Uterine smooth muscle cell (primary cell): ENCODE measurements around the gene AQP3. TPM values are rescaled to one million over a fixed set of nuclear protein-coding genes. Genes with fewer than 3 reads are reported as not detected.

ENCODE experiments used
- total RNA-seq: library from RNA; depleted of rRNA; stranded (reverse); fragments of >200 nt; gene quantifications from 2 replicates; pipeline ENCODE4 v1.2.3, GENCODE V29; 2014

Gene AQP3
- total RNA-seq = 0.89 and 1.00 TPM in 2 replicates

GRCh38 chr9:33446946-33447798 lies at the start of gene AQP3:
TSS of gene AQP3 (minus strand) at chr9:33447593. CDS start at chr9:33447530, 63 bp downstream.

GRCh38 chr9:33473643-33474352 lies 26.4 kb upstream of the AQP3 start, which contains the start of gene NOL6:
TSS of gene NOL6 (minus strand) at chr9:33473924. CDS start at chr9:33473842, 82 bp downstream.

GRCh38 chr9:33402371-33402770 lies 45.0 kb downstream of the AQP3 start, which contains the start of gene AQP7:
TSS of gene AQP7 (minus strand) at chr9:33402568. CDS start at chr9:33401262, 1,306 bp downstream.

Other genes with a start within 250 kb of the AQP3 start
- not detected in 2 replicates for gene SPINK4, start 207.4 kb downstream of the AQP3 start, total RNA-seq
- 20.5 and 21.8 TPM in 2 replicates for gene BAG1, start 182.9 kb downstream of the AQP3 start, total RNA-seq
- 119 and 130 TPM in 2 replicates for gene CHMP5, start 182.5 kb downstream of the AQP3 start, total RNA-seq
- 23.9 and 25.2 TPM in 2 replicates for gene NFX1, start 157.1 kb downstream of the AQP3 start, total RNA-seq
- under 0.01 TPM in 1 of 2 replicates, not detected in the other for gene AQP7, start 45.0 kb downstream of the AQP3 start, total RNA-seq
- 25.2 and 29.1 TPM in 2 replicates for gene NOL6, start 26.3 kb upstream of the AQP3 start, total RNA-seq
- 2.3 and 6.7 TPM in 2 replicates for gene ANKRD18B, start 76.7 kb upstream of the AQP3 start, total RNA-seq